HG02885 (cell line): ENCODE results near the gene RABGAP1L.

Experiments
- ATAC-seq: cut with Tn5 transposase; IDR thresholded peaks from one replicate; pipeline ENCODE4 v1.9.1; 2021; ENCODE audit warnings: mild to moderate bottlenecking; ENCODE audit not compliant: unreplicated experiment, poor library complexity

RABGAP1L gene

GRCh38 chr1:174194461-174194860, 35.1 kb downstream of the RABGAP1L start:
- no peak for ATAC-seq

GRCh38 chr1:174197088-174197487, 37.8 kb downstream of the RABGAP1L start:
- ATAC-seq, result no peak

GRCh38 chr1:174197547-174197946, 38.2 kb downstream of the RABGAP1L start:
- no peak for ATAC-seq

- ATAC-seq, result no peak
Observed at GRCh38 chr1:174198202-174198601, 38.9 kb downstream of the RABGAP1L start.

GRCh38 chr1:174200746-174201145, 41.4 kb downstream of the RABGAP1L start:
- ATAC-seq, result no peak

GRCh38 chr1:174204697-174205308, 45.5 kb downstream of the RABGAP1L start:
- peak; percentile 70 for ATAC-seq

GRCh38 chr1:174206148-174206836, 47.0 kb downstream of the RABGAP1L start:
- no peak for ATAC-seq

GRCh38 chr1:174209347-174210187, 50.2 kb downstream of the RABGAP1L start:
- ATAC-seq, result peak; percentile 67

GRCh38 chr1:174211486-174211885, 52.2 kb downstream of the RABGAP1L start:
- no peak for ATAC-seq

GRCh38 chr1:174215766-174216165, 56.4 kb downstream of the RABGAP1L start:
- no peak for ATAC-seq

- peak; percentile 16 for ATAC-seq
Observed at GRCh38 chr1:174217248-174217647, 57.9 kb downstream of the RABGAP1L start.

GRCh38 chr1:174217787-174218574, 58.7 kb downstream of the RABGAP1L start:
- peak; percentile 50 for ATAC-seq

- no peak for ATAC-seq
Observed at GRCh38 chr1:174218983-174219382, 59.7 kb downstream of the RABGAP1L start.

- ATAC-seq, result no peak
Observed at GRCh38 chr1:174219606-174220370, 60.5 kb downstream of the RABGAP1L start.

- no peak for ATAC-seq
Observed at GRCh38 chr1:174221681-174222080, 62.4 kb downstream of the RABGAP1L start.

- no peak for ATAC-seq
Observed at GRCh38 chr1:174222166-174222949, 63.0 kb downstream of the RABGAP1L start.

GRCh38 chr1:174224641-174225040, 65.3 kb downstream of the RABGAP1L start:
- ATAC-seq, result no peak

GRCh38 chr1:174225499-174226204, 66.3 kb downstream of the RABGAP1L start:
- ATAC-seq, result peak; percentile 58
